ENCODE results near the gene PRH1. TPM values are rescaled to one million over a fixed set of nuclear protein-coding genes. Genes with fewer than 3 reads are reported as not detected.

PRH1 gene
- polyA plus RNA-seq (2012; ENCODE audit: insufficient read length, low read depth), result 8.0 TPM

DNA sequence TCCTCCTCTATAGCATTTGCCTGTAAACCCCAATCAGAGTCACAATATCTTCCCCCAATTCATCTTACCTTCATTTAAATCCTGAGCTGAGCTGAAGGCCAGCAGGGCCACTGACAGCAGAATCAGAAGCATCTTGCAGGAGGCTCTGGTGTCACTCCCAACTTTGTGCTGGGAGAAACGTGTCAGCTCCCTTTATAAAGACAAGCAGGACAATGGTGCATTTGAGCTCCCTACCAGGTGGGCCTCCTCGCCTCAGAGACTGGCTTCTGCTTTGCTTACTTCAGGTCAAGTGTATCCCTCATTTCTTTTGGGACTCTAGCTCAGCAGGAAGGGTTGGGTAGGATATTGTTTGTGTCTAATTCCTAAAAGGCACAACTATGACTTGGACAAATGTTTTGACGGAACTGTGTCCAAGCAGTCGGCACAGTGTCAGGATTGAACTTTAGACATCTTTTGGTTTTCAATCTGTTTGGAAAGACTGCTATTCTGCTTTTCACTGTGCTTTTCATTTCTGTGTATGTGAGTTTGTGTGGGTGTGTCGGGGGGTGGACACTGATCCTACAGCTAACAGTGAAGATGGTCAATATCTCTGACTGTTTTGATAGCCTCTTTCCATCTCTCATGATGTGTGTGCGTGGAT, at the start of gene PRH1:
TSS of gene PRH1 (minus strand) at position 170 of the 640 bp plus-strand sequence. CDS start at position 132, 38 bp downstream.
- TF ChIP-seq TAF1 (IDR thresholded peaks at IDR 0.05; ENCODE audit: borderline replicate concordance, insufficient read depth, low read length) (no peak), SIN3A (IDR thresholded peaks at IDR 0.05; ENCODE audit: borderline replicate concordance, insufficient read depth, low read length) (no peak), POLR2AphosphoS5 (IDR thresholded peaks at IDR 0.05; ENCODE audit: low read depth, low read length) (no peak), FOXP2 (optimal IDR thresholded peaks at IDR 0.05; ENCODE audit: borderline replicate concordance, extremely low read depth, extremely low read length, insufficient read depth) (no peak)
- TF ChIP-seq, protein P1, sequence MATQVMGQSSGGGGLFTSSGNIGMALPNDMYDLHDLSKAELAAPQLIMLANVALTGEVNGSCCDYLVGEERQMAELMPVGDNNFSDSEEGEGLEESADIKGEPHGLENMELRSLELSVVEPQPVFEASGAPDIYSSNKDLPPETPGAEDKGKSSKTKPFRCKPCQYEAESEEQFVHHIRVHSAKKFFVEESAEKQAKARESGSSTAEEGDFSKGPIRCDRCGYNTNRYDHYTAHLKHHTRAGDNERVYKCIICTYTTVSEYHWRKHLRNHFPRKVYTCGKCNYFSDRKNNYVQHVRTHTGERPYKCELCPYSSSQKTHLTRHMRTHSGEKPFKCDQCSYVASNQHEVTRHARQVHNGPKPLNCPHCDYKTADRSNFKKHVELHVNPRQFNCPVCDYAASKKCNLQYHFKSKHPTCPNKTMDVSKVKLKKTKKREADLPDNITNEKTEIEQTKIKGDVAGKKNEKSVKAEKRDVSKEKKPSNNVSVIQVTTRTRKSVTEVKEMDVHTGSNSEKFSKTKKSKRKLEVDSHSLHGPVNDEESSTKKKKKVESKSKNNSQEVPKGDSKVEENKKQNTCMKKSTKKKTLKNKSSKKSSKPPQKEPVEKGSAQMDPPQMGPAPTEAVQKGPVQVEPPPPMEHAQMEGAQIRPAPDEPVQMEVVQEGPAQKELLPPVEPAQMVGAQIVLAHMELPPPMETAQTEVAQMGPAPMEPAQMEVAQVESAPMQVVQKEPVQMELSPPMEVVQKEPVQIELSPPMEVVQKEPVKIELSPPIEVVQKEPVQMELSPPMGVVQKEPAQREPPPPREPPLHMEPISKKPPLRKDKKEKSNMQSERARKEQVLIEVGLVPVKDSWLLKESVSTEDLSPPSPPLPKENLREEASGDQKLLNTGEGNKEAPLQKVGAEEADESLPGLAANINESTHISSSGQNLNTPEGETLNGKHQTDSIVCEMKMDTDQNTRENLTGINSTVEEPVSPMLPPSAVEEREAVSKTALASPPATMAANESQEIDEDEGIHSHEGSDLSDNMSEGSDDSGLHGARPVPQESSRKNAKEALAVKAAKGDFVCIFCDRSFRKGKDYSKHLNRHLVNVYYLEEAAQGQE (IDR thresholded peaks at IDR 0.05; ENCODE audit: insufficient read depth in 1 of 2, low read depth in 2 of 2, low read length in 2 of 2), result no peak

DNA sequence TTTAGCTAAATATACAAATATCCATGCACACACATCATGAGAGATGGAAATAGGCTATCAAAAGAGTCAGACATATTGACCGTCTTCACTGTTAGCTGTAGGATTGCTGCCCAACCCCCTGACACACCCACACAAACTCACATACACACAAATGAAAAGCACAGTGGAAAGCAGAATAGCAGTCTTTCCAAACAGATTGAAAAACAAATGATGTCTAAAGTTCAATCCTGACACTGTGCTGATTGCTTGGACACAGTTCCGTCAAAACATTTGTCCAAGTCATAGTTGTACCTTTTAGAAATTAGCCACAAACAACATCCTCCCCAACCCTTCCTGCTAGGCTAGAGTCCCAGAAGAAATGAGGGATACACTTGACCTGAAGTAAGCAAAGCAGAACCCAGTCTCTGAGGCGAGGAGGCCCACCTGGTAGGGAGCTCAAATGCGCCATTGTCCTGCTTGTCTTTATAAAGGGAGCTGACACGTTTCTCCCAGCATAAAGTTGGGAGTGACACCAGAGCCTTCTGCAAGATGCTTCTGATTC, 44.8 kb upstream of the PRH1 start, which contains the start of gene PRH2:
TSS of gene PRH2 (plus strand) at position 491 of the 541 bp plus-strand sequence. CDS start at position 529, 38 bp downstream.
- TF ChIP-seq SIN3A (IDR thresholded peaks at IDR 0.05; ENCODE audit: borderline replicate concordance, insufficient read depth, low read length), result no peak
- TF ChIP-seq, protein P1 (IDR thresholded peaks at IDR 0.05; ENCODE audit: insufficient read depth in 1 of 2, low read depth in 2 of 2, low read length in 2 of 2), result no peak

DNA sequence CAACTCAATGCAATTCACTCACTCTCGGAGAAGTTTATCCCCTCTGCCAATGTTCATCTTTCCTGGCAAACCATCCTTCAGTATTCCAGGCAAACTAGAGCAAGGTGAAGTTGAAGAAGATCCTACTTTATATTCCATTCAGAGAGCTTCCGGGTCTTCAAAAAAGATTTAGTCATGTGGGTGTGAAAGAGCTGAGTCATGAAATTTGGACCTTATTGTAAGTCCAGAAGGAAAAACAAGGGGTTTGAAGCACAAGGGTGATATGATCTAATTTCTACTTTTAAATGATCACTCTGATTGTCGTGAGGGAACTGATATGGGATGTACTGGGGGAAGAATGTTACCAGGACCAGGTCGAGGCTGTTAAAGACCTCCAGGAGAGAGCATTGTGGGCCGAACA, 42.2 kb upstream of the PRH1 start:
- TF ChIP-seq POLR2AphosphoS5 (IDR thresholded peaks at IDR 0.05; ENCODE audit: low read depth, low read length) (no peak), SIN3A (IDR thresholded peaks at IDR 0.05; ENCODE audit: borderline replicate concordance, insufficient read depth, low read length) (no peak), FOXP2 (optimal IDR thresholded peaks at IDR 0.05; ENCODE audit: borderline replicate concordance, extremely low read depth, extremely low read length, insufficient read depth) (no peak), TAF1 (IDR thresholded peaks at IDR 0.05; ENCODE audit: borderline replicate concordance, insufficient read depth, low read length) (no peak)
- TF ChIP-seq, protein P1 (IDR thresholded peaks at IDR 0.05; ENCODE audit: insufficient read depth in 1 of 2, low read depth in 2 of 2, low read length in 2 of 2), result no peak

DNA sequence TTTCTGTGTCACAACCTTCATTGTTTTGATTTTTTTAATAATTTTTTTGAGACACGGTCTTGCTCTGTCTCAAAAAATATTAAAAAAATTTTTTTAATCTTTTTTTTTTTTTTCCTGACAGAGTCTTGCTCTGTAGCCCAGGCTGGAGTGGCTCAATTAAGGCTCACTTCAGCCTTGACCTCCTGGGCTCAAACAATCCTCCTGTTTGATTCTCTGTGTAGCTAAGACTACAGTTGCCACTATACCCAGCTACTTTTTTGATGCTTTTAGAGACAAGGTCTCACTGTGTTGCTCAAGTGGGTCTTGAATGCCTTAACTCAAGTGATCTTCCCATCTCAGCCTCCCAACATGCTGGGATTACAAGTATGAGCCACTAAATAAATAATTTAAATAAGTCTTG, 35.8 kb upstream of the PRH1 start:
- TF ChIP-seq FOXP2 (optimal IDR thresholded peaks at IDR 0.05; ENCODE audit: borderline replicate concordance, extremely low read depth, extremely low read length, insufficient read depth) (no peak), SIN3A (IDR thresholded peaks at IDR 0.05; ENCODE audit: borderline replicate concordance, insufficient read depth, low read length) (no peak), TAF1 (IDR thresholded peaks at IDR 0.05; ENCODE audit: borderline replicate concordance, insufficient read depth, low read length) (no peak), POLR2AphosphoS5 (IDR thresholded peaks at IDR 0.05; ENCODE audit: low read depth, low read length) (no peak)
- TF ChIP-seq, protein P1 (IDR thresholded peaks at IDR 0.05; ENCODE audit: insufficient read depth in 1 of 2, low read depth in 2 of 2, low read length in 2 of 2), result no peak

Data from PFSK-1 (cell line).